D721Med (cell line): Measurements from ENCODE around the gene L3MBTL3.

ENCODE experiments used
- DNase-seq: peaks from one replicate; pipeline ENCODE4 v3.0.0; 2011; ENCODE audit warnings: low spot score; ENCODE audit not compliant: insufficient read length
- FAIRE-seq: peaks from 2 replicates; lab custom pipeline; 2011; peaks lifted over from hg19 to GRCh38; lab: Jason Lieb, UNC
- TF ChIP-seq, protein P1 (sequence below): IDR thresholded peaks from 2 replicates; pipeline ENCODE4 v1.5.1; 2012; ENCODE audit warnings: mild to moderate bottlenecking, control low read depth; ENCODE audit not compliant: insufficient read depth; ENCODE audit errors: missing control alignments

Gene L3MBTL3

DNA sequence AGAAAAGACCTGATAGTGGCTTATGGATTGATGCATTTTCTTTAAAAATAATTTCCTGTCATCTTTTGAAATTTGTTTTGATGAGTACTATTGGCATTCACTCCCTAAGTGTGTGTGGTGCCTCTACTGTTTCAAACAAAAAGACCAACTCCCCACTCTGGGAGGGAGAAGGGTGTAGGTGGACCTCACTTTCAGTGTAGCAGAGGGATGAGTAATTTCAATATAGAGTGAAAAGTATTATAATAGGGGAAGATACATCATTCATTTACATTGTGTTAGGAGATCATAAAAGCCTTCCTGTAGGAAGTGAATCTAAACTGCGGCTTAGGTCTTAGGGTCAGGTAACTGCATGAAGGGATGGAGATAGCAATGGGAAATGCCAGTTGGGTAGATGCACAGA is 158.0 kb downstream of the L3MBTL3 start:
- no peak for FAIRE-seq
- no peak for DNase-seq
- TF ChIP-seq, protein P1, sequence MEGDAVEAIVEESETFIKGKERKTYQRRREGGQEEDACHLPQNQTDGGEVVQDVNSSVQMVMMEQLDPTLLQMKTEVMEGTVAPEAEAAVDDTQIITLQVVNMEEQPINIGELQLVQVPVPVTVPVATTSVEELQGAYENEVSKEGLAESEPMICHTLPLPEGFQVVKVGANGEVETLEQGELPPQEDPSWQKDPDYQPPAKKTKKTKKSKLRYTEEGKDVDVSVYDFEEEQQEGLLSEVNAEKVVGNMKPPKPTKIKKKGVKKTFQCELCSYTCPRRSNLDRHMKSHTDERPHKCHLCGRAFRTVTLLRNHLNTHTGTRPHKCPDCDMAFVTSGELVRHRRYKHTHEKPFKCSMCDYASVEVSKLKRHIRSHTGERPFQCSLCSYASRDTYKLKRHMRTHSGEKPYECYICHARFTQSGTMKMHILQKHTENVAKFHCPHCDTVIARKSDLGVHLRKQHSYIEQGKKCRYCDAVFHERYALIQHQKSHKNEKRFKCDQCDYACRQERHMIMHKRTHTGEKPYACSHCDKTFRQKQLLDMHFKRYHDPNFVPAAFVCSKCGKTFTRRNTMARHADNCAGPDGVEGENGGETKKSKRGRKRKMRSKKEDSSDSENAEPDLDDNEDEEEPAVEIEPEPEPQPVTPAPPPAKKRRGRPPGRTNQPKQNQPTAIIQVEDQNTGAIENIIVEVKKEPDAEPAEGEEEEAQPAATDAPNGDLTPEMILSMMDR: no peak

DNA sequence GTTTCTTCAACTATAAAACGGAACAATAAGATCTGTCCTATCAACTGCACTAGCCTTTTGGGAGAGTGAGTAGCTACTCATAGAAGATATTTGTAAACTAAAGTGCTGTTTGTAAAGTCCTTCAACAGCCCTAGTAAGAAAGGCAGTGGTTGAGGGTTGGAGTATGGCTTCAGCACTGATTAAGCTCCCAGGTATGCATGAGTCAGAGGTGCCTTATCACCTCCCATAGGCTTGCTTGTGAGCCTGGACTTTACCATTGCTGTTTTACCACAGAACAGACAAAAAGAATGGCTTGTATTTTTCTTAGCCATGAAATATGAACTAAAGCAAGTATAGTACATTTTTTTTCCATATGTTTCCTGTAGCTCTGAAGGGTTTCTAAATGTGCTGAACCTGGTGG is 160.3 kb downstream of the L3MBTL3 start:
- TF ChIP-seq, protein P1: no peak
- FAIRE-seq: no peak

GRCh38 chr6:130182466-130182865 is 164.1 kb downstream of the L3MBTL3 start:
- TF ChIP-seq, protein P1: no peak
- FAIRE-seq: no peak
- DNase-seq: no peak

More for the DNA sequence above, 160.3 kb downstream of the L3MBTL3 start:
- DNase-seq: no peak

DNA sequence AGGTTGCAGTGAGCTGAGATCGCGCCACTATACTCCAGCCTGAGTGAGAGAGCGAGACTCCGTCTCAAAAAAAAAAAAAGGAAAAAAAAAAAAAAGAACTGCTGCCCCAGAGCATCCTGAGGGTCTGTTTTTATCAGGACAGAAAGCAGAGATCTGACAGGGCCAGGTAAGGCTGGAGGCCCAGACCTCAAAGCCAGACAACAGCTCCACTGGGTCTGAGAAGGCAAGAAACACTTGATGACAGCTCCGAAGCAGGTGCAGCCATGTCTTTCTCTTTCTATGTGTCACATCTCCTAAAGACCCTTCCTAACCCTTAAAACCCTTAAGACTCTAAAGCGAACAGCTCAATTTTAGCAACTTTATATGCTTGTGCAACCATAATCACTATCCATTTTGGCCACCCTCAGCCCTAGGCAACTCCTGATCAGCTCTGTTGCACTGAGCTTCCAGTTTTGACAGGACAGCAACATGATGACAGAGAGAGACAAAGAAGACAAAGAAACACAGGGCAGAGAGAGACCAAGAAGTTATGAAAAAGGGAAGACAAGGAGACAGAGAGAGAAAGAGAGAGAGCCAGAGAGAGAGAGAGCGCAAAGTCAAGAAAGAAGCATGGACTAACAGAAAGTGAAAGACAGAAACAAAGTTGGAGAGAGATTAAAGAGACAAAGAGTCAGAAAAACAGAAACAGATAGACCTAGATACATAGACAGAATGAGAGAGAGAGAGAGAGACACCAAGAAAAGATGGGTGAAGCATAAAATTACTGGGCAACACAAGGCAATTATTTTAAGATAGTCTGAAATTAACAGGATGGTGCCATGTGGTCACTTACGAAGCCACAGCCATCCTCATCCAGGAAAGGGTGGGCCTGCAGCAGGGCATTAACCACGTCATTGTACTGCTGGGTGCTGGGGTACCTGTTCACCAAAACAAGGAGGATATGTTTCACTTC is 165.2 kb downstream of the L3MBTL3 start:
- TF ChIP-seq, protein P1: no peak
- DNase-seq: no peak
- no peak for FAIRE-seq

- TF ChIP-seq, protein P1: no peak
- DNase-seq (no peak), FAIRE-seq (no peak)
Observed at GRCh38 chr6:130185658-130186057, 167.3 kb downstream of the L3MBTL3 start.

DNA sequence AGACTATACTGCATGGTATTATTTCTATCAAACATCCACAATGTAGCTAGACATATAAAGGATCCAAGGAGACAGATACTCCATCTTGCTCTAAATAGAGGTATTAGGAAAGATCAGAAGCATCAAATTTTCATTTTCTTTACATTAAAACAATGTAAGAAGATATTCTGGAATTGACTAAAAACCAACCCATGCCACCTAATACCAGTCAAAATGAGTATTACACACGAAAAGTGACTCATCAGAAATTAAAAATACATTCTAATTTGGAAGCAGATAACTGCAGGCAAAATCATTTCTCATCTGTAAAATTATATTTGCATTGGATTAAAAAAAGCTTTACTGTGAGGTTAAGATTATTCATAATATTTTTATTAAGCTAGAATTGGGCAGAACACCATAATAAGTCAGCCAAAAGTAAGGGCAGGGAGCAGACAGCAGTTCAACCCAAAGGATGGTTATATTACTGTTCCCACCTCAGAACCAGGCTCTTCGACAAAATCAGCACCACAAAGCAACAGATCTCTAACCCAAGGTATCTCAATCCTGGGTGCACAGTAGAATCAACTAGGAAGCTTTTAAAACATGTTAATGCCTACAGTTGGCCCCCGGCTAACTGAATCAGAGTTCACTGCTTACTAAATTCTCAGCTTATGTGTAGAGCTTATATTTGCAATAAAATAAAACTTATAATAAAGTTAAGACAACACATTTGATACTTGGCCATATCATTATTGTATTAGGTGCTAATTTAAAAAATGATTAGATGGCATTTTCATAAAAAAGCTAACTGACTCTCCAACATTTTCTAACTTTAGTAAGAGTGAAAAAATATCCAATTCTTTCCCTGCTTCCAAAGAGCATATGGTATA is 169.2 kb downstream of the L3MBTL3 start:
- DNase-seq: no peak
- TF ChIP-seq, protein P1: no peak
- FAIRE-seq: no peak
